ENCODE measurements around the gene LARP6. TPM values are rescaled to one million over a fixed set of nuclear protein-coding genes. Genes with fewer than 3 reads are reported as not detected.

Gene LARP6
- total RNA-seq, 1 donor from 2014 or later: 21.6 TPM

GRCh38 chr15:70833861-70834765, 19.8 kb downstream of the LARP6 start:
- Mint-ChIP-seq H3K27me3 (ENCODE audit: unreplicated experiment) (peaks cover 1% of the 10 kb centered on the region), H3K36me3 (ENCODE audit: unreplicated experiment) (peaks cover 4% of the 10 kb centered on the region), H3K27ac (ENCODE audit: unreplicated experiment) (no peak overlapping the region), H3K4me3 (ENCODE audit: unreplicated experiment) (no peak overlapping the region), H3K4me1 (ENCODE audit: low read depth, unreplicated experiment) (no peaks in the 10 kb centered on the region), H3K9me3 (ENCODE audit: unreplicated experiment) (no peaks in the 10 kb centered on the region)
- no peak for TF ChIP-seq CTCF (IDR thresholded peaks at IDR 0.05; ENCODE audit: partially characterized antibody, unreplicated experiment)
- no peak for DNase-seq

GRCh38 chr15:70833422-70833821, 20.5 kb downstream of the LARP6 start:
- TF ChIP-seq CTCF (IDR thresholded peaks at IDR 0.05; ENCODE audit: partially characterized antibody, unreplicated experiment): no peak
- peaks cover 4% of the 10 kb centered on the region for H3K36me3 Mint-ChIP-seq (ENCODE audit: unreplicated experiment)
- no peak for DNase-seq
- no peak overlapping the region for H3K4me3 Mint-ChIP-seq (ENCODE audit: unreplicated experiment)
- H3K27ac Mint-ChIP-seq (ENCODE audit: unreplicated experiment): no peak overlapping the region
- no peaks in the 10 kb centered on the region for H3K4me1 Mint-ChIP-seq (ENCODE audit: low read depth, unreplicated experiment)
- peaks cover 1% of the 10 kb centered on the region for H3K27me3 Mint-ChIP-seq (ENCODE audit: unreplicated experiment)
- H3K9me3 Mint-ChIP-seq (ENCODE audit: unreplicated experiment): no peaks in the 10 kb centered on the region

- DNase-seq: no peak
- TF ChIP-seq CTCF (IDR thresholded peaks at IDR 0.05; ENCODE audit: partially characterized antibody, unreplicated experiment): no peak
- Mint-ChIP-seq H3K9me3 (ENCODE audit: unreplicated experiment) (no peaks in the 10 kb centered on the region), H3K36me3 (ENCODE audit: unreplicated experiment) (peaks cover 4% of the 10 kb centered on the region), H3K27ac (ENCODE audit: unreplicated experiment) (no peak overlapping the region), H3K4me3 (ENCODE audit: unreplicated experiment) (no peak overlapping the region), H3K27me3 (ENCODE audit: unreplicated experiment) (peaks cover 1% of the 10 kb centered on the region), H3K4me1 (ENCODE audit: low read depth, unreplicated experiment) (no peaks in the 10 kb centered on the region)
Observed at GRCh38 chr15:70832176-70832575, 21.8 kb downstream of the LARP6 start.

GRCh38 chr15:70831094-70831911, 22.7 kb downstream of the LARP6 start:
- Mint-ChIP-seq H3K9me3 (ENCODE audit: unreplicated experiment) (no peaks in the 10 kb centered on the region), H3K36me3 (ENCODE audit: unreplicated experiment) (peaks cover 4% of the 10 kb centered on the region), H3K27me3 (ENCODE audit: unreplicated experiment) (peaks cover 1% of the 10 kb centered on the region), H3K4me3 (ENCODE audit: unreplicated experiment) (no peak overlapping the region), H3K4me1 (ENCODE audit: low read depth, unreplicated experiment) (no peaks in the 10 kb centered on the region), H3K27ac (ENCODE audit: unreplicated experiment) (no peak overlapping the region)
- no peak for TF ChIP-seq CTCF (IDR thresholded peaks at IDR 0.05; ENCODE audit: partially characterized antibody, unreplicated experiment)
- no peak for DNase-seq
